A673 (cell line): Measurements from ENCODE around the gene DPH7.

Source experiments
- CTCF ChIP-seq: fragments of 300-800, 200-600 bp; sonication (generic); conservative IDR thresholded peaks from 2 replicates; pipeline ENCODE4 v1.5.1; 2017; ENCODE audit warnings: low read depth, mild to moderate bottlenecking, antibody characterized with exemption, low read length, moderate library complexity, mixed read lengths
- EZH2 ChIP-seq: fragments of 200-600 bp; sonication (generic); IDR thresholded peaks from 2 replicates; pipeline ENCODE4 v1.6.1; 2017; ENCODE audit warnings: borderline replicate concordance, low read depth, mild to moderate bottlenecking, mixed read lengths, antibody characterized with exemption, low read length; ENCODE audit not compliant: poor library complexity, severe bottlenecking

- no peak for TF ChIP-seq CTCF
- TF ChIP-seq EZH2 = no peak
Observed at GRCh38 chr9:137619240-137620047, 40.7 kb upstream of the DPH7 start.
